Smooth muscle cell (in vitro differentiated cells): ENCODE measurements around the gene LSM3. TPM values are rescaled to one million over a fixed set of nuclear protein-coding genes. Genes with fewer than 3 reads are reported as not detected.

Experiments
- DNase-seq: peaks from one replicate; lab custom pipeline; 2025; ENCODE audit not compliant: unreplicated experiment; lab: John Stamatoyannopoulos, UW
- H2AFZ ChIP-seq: fragments of 200-600 bp; sonication (generic); 2 replicates; pipeline ENCODE4 v1.6.0; 2016; ENCODE audit warnings: antibody characterized with exemption, low read depth, mild to moderate bottlenecking
- H3F3A ChIP-seq: fragments of 200-600 bp; sonication (generic); 2 replicates; pipeline ENCODE4 v1.6.0; 2017; ENCODE audit warnings: antibody characterized with exemption, low read depth
- H3K27ac ChIP-seq: fragments of 200-600 bp; sonication (generic); 2 replicates; pipeline ENCODE4 v1.5.1; 2016; ENCODE audit warnings: low read depth, mild to moderate bottlenecking
- H3K27me3 ChIP-seq: fragments of 200-600 bp; sonication (generic); 2 replicates; pipeline ENCODE4 v1.6.1; 2016; ENCODE audit warnings: low read depth, mild to moderate bottlenecking
- H3K36me3 ChIP-seq: fragments of 200-600 bp; sonication (generic); 2 replicates; pipeline ENCODE4 v1.5.1; 2016; ENCODE audit warnings: low read depth
- H3K4me1 ChIP-seq: fragments of 200-600 bp; sonication (generic); 2 replicates; pipeline ENCODE4 v1.5.1; 2016; ENCODE audit warnings: low read depth
- H3K4me2 ChIP-seq: fragments of 200-600 bp; sonication (generic); 2 replicates; pipeline ENCODE4 v1.6.0; 2016; ENCODE audit warnings: mild to moderate bottlenecking
- H3K4me3 ChIP-seq: fragments of 200-600 bp; sonication (generic); 2 replicates; pipeline ENCODE4 v1.5.1; 2016; ENCODE audit warnings: mild to moderate bottlenecking
- H3K79me2 ChIP-seq: fragments of 200-600 bp; sonication (generic); 2 replicates; pipeline ENCODE4 v1.6.0; 2016; ENCODE audit warnings: low read depth, mild to moderate bottlenecking
- H3K9ac ChIP-seq: fragments of 200-600 bp; sonication (generic); 2 replicates; pipeline ENCODE4 v1.6.0; 2016; ENCODE audit warnings: low read depth
- H3K9me3 ChIP-seq: fragments of 200-600 bp; sonication (generic); replicated peaks from 2 replicates; pipeline ENCODE4 v1.5.1; 2016; ENCODE audit warnings: low read depth
- H4K20me1 ChIP-seq: fragments of 200-600 bp; sonication (generic); 2 replicates; pipeline ENCODE4 v1.6.0; 2016; ENCODE audit warnings: low read depth
- WGBS: methylation state at CpG from one replicate; pipeline ENCODE4 v1.1.7; 2016; ENCODE audit warnings: low lambda C conversion rate; 5-methylcytosine and 5-hydroxymethylcytosine counted together
- polyA plus RNA-seq: library from polyadenylated mRNA; unstranded; fragments of >200 nt; fragmentation: Nextera tagmentation; extraction: Ambion mirVana; gene quantifications from 2 replicates; pipeline ENCODE4 v1.2.1, GENCODE V29; 2016
- total RNA-seq: library from RNA; depleted of rRNA; stranded (reverse); fragments of >200 nt; gene quantifications from 2 replicates; pipeline ENCODE4 v1.2.3, GENCODE V29; 2014
- TF ChIP-seq, protein P1 (sequence below): fragments of 200-600 bp; sonication (generic); IDR thresholded peaks from 2 replicates; pipeline ENCODE4 v1.5.1; 2017; ENCODE audit warnings: borderline replicate concordance, mild to moderate bottlenecking, antibody characterized with exemption; ENCODE audit not compliant: insufficient read depth, poor library complexity, severe bottlenecking

The LSM3 gene
- total and polyA plus RNA-seq, 2 experiments from 2014 or later = 18.3 to 31.9 TPM

DNA sequence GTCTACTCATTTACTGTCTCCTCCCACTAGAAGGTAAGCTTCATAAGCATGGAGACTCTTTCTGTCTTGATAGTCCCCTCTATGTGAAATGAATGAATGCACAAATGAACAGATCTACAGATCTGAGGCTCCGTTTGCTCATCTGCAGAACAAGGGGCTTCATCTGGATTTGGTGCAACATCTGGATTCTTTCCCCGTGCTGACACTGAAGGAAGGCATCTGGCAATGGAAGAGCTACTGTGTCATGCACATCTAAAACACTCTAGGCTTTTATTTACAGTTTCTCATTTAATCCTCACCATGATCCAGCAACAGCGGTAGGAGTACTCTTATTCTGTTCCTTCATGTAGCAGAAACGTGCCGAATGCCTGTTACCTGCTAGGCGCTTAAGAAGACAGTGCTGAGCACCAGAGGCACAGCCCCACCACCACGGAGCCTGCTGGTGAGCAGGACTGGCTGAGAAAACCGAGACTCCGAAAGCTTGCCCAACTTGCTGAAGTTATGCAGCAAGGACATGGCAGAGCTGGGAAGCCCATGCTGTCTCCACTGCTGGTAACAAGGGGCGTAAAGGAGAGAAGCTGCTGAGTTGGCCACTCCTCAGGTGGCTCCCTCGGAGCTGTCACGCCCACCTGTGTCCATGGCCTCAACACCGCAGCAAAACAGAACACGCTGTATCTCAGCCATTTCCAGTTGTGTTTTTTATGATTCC lies 31.1 kb downstream of the LSM3 start:
- H3K36me3 ChIP-seq = no peaks in the 10 kb centered on the region
- H3K9ac ChIP-seq = no peak overlapping the region
- no peaks in the 10 kb centered on the region for H3K79me2 ChIP-seq
- H2AFZ ChIP-seq = no peak overlapping the region
- peak overlapping the region; percentile 46 for H3K4me2 ChIP-seq
- no peak for DNase-seq
- no peaks in the 10 kb centered on the region for H3K27me3 ChIP-seq
- no peaks in the 10 kb centered on the region for H3K9me3 ChIP-seq
- TF ChIP-seq, protein P1, sequence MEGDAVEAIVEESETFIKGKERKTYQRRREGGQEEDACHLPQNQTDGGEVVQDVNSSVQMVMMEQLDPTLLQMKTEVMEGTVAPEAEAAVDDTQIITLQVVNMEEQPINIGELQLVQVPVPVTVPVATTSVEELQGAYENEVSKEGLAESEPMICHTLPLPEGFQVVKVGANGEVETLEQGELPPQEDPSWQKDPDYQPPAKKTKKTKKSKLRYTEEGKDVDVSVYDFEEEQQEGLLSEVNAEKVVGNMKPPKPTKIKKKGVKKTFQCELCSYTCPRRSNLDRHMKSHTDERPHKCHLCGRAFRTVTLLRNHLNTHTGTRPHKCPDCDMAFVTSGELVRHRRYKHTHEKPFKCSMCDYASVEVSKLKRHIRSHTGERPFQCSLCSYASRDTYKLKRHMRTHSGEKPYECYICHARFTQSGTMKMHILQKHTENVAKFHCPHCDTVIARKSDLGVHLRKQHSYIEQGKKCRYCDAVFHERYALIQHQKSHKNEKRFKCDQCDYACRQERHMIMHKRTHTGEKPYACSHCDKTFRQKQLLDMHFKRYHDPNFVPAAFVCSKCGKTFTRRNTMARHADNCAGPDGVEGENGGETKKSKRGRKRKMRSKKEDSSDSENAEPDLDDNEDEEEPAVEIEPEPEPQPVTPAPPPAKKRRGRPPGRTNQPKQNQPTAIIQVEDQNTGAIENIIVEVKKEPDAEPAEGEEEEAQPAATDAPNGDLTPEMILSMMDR = no peak
- H3K4me3 ChIP-seq = no peak overlapping the region
- peaks cover 19% of the 10 kb centered on the region for H3K4me1 ChIP-seq
- 53% methylated on average over 14 of the region's 14 CpGs for WGBS
- no peaks in the 10 kb centered on the region for H4K20me1 ChIP-seq
- H3K27ac ChIP-seq = no peak overlapping the region
- peaks cover 4% of the 10 kb centered on the region for H3F3A ChIP-seq

DNA sequence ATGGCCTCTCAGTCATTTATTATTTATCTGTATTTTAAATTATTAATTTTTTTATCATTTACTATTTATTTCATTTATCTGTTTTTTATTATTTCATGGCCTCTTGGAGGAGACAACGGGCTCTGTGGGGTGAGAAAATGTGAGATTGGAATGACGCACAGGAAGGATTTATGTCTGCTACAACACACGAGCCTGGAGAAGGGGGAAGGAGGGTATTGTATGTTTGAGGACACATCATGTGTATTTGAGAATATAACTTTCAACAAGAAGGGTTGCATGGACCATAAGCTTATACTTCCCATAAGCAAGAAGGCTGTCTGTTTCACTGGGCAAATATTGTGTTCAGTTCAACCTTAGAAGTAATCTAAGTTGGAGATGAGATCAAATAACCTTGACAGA lies 31.7 kb downstream of the LSM3 start:
- Histone ChIP-seq H3K4me2 (peak overlapping the region; percentile 46), H3K9ac (no peak overlapping the region), H2AFZ (no peak overlapping the region), H3K9me3 (no peaks in the 10 kb centered on the region), H3F3A (peaks cover 4% of the 10 kb centered on the region), H4K20me1 (no peaks in the 10 kb centered on the region), H3K27me3 (no peaks in the 10 kb centered on the region), H3K4me1 (peaks cover 19% of the 10 kb centered on the region), H3K4me3 (no peak overlapping the region), H3K27ac (peak overlapping the region; percentile 21), H3K79me2 (no peaks in the 10 kb centered on the region), H3K36me3 (no peaks in the 10 kb centered on the region)
- DNase-seq = no peak
- 37% methylated on average over 3 of the region's 3 CpGs for WGBS
- TF ChIP-seq, protein P1 = no peak

DNA sequence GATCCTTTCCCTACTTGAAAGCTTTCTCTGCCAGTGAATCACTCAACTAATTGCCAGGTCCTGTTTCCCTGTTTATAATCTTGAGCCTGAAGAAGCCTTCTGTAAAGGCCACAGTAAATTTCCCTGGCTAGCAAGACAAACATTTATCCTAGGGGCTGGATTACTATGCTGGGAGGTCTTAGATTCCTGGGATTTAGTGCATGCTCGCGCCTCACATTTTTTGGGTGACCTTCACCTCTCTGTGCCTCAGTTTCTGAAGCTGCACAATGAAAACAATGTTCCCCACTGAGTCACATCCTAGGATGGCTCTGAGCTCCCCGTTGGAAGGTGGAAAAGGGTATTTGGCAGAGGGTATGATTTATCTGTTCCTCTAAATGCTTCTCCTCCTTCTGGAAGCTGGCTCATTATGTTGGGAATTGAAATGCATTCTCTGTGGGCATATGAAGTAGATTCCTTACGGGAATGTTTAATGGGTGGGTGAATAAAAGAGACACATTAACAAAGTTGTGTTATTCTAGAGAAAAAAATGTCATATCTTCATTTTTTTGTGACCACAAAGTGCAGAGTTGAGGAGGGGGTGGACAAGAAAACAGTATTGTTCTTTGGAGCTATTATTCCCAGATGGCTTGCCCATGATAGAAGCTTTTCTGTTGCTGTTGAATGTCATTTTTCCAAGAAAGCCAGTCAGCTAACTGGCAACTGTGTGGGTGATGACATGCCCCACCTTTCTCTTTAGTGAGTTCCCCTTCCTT lies 32.4 kb downstream of the LSM3 start:
- H3K9ac ChIP-seq = no peak overlapping the region
- H3K79me2 ChIP-seq = no peaks in the 10 kb centered on the region
- H3K9me3 ChIP-seq = no peaks in the 10 kb centered on the region
- H3K4me1 ChIP-seq = peaks cover 19% of the 10 kb centered on the region
- no peak overlapping the region for H3K4me3 ChIP-seq
- H2AFZ ChIP-seq = no peak overlapping the region
- H3K4me2 ChIP-seq = peak overlapping the region; percentile 46
- 13% methylated on average over 4 of the region's 4 CpGs for WGBS
- no peaks in the 10 kb centered on the region for H3K27me3 ChIP-seq
- peaks cover 4% of the 10 kb centered on the region for H3F3A ChIP-seq
- DNase-seq = no peak
- peak overlapping the region; percentile 21 for H3K27ac ChIP-seq
- no peaks in the 10 kb centered on the region for H4K20me1 ChIP-seq
- no peaks in the 10 kb centered on the region for H3K36me3 ChIP-seq
- TF ChIP-seq, protein P1 = no peak
